Measurements from ENCODE around the gene GRIK3. TPM values are rescaled to one million over a fixed set of nuclear protein-coding genes. Genes with fewer than 3 reads are reported as not detected.

Gene GRIK3
- total and polyA plus RNA-seq, 3 donors from 2014 or later: 0.99 to 6.3 (median 3.1) TPM

DNA sequence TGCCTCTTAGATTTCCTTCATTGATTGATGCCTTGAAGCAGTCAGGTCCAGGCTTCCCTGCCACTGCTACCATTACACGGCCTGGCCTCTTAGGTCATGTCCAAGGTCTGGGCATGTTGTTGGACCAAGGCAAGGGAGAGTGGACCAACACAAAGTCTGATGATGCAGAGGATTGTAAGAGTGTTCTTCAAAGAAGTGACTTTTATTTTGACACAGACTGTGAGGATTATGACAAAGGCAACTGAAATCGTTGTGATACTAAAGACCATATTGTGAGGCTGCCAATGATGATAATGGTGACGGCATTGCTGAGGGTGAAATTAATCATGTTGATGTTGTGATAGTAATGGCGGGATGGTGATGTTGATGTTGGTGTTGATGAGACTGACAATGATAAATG is 149.5 kb downstream of the GRIK3 start:
- no peak overlapping the region for H3K4me3 ChIP-seq
- intact Hi-C loops (cut with DNase I; ENCODE audit: low total_unique reads): no loop called here
- no peaks in the 10 kb centered on the region for H3K27me3 ChIP-seq
- H3K36me3 ChIP-seq (ENCODE audit: low read depth, missing control alignments): no peaks in the 10 kb centered on the region
- no peaks in the 10 kb centered on the region for H3K9me3 ChIP-seq
- WGBS, 2 donors: 66 to 80% methylated on average over 4 of the region's 4 CpGs
- DNase-seq: no peak
- TF ChIP-seq POLR2A (IDR thresholded peaks at IDR 0.05): no peak
- TF ChIP-seq, protein P1, sequence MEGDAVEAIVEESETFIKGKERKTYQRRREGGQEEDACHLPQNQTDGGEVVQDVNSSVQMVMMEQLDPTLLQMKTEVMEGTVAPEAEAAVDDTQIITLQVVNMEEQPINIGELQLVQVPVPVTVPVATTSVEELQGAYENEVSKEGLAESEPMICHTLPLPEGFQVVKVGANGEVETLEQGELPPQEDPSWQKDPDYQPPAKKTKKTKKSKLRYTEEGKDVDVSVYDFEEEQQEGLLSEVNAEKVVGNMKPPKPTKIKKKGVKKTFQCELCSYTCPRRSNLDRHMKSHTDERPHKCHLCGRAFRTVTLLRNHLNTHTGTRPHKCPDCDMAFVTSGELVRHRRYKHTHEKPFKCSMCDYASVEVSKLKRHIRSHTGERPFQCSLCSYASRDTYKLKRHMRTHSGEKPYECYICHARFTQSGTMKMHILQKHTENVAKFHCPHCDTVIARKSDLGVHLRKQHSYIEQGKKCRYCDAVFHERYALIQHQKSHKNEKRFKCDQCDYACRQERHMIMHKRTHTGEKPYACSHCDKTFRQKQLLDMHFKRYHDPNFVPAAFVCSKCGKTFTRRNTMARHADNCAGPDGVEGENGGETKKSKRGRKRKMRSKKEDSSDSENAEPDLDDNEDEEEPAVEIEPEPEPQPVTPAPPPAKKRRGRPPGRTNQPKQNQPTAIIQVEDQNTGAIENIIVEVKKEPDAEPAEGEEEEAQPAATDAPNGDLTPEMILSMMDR (IDR thresholded peaks at IDR 0.05): no peak
- H3K27ac ChIP-seq: no peak overlapping the region
- H3K4me1 ChIP-seq: peaks cover 5% of the 10 kb centered on the region

DNA sequence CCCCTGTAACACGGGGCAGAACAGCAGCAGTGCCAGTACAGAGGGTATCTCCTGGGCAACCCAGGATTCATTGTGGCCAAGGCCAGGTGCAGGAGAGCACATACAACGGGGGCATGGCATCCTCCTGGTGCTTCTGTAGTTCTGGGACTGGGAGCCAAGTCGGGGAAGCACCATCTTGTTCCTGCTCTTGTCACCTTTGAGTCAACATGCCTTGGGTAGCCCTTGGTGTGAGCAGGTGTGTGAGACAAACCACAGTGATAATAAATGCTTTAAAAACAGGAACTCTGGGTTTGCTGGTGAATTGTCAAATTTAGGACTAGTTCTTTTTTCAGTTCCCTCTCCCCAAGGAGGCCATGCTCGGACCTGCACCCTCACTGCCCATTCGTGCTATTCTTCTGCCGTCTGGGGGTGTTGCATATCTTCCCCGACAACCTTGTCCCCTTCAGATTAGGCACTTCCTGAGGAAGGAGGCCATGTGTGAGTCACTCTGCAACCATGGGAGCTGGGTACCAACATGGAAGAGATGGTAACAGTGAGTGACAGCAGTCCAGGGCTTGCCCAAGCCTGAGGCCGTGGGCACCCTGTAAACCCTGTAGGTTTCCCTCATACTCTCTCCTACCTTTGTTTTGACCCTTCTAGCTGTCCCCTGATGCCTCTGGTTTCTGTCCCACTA is 150.2 kb downstream of the GRIK3 start:
- Histone ChIP-seq H3K4me3 (no peak overlapping the region), H3K27ac (no peak overlapping the region), H3K4me1 (peaks cover 5% of the 10 kb centered on the region), H3K9me3 (no peaks in the 10 kb centered on the region), H3K27me3 (no peaks in the 10 kb centered on the region), H3K36me3 (ENCODE audit: low read depth, missing control alignments) (no peaks in the 10 kb centered on the region)
- DNase-seq: no peak
- TF ChIP-seq, protein P1 (IDR thresholded peaks at IDR 0.05): no peak
- TF ChIP-seq POLR2A (IDR thresholded peaks at IDR 0.05): no peak
- 82 to 87% methylated on average over 8 of the region's 8 CpGs for WGBS, 2 donors
- intact Hi-C loops (cut with DNase I; ENCODE audit: low total_unique reads): no loop called here

DNA sequence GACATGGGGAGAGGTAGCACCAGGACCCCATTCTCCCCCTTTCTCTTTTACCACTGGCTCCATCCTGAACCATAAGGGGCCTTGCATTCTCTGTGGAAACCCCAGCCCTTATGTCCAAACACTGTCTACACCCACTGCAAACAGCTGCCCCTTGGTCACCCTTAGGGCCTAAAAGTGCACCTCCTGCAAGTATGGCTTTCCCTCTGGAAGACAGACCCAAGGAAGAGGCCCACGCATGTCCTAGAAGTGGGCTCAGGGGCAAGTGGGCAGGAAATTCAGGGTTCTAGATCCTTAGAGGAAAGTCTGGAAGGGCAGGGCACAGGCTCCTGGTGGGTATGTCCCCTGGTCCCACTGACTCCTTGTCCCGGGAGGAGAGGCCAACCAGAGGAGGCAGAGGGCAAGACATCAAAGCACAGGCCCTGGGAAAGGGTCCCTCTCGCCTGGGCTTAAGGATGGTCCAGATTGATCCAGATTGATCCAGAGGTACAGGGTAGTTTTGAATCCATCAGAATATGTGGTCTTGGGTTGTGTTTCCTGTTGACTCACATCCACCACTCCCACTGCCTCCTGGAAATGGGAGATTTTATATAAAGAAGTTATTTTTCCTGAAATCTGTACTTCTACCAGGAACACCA is 150.9 kb downstream of the GRIK3 start:
- H3K27me3 ChIP-seq: no peaks in the 10 kb centered on the region
- TF ChIP-seq, protein P1 (IDR thresholded peaks at IDR 0.05): no peak
- TF ChIP-seq POLR2A (IDR thresholded peaks at IDR 0.05): no peak
- intact Hi-C loops (cut with DNase I; ENCODE audit: low total_unique reads): no loop called here
- H3K4me3 ChIP-seq: no peak overlapping the region
- no peaks in the 10 kb centered on the region for H3K9me3 ChIP-seq
- H3K36me3 ChIP-seq (ENCODE audit: low read depth, missing control alignments): no peaks in the 10 kb centered on the region
- H3K4me1 ChIP-seq: peaks cover 5% of the 10 kb centered on the region
- WGBS, 2 donors: 92 to 100% methylated on average over 2 to 3 of the region's 3 CpGs
- no peak for DNase-seq
- no peak overlapping the region for H3K27ac ChIP-seq

DNA sequence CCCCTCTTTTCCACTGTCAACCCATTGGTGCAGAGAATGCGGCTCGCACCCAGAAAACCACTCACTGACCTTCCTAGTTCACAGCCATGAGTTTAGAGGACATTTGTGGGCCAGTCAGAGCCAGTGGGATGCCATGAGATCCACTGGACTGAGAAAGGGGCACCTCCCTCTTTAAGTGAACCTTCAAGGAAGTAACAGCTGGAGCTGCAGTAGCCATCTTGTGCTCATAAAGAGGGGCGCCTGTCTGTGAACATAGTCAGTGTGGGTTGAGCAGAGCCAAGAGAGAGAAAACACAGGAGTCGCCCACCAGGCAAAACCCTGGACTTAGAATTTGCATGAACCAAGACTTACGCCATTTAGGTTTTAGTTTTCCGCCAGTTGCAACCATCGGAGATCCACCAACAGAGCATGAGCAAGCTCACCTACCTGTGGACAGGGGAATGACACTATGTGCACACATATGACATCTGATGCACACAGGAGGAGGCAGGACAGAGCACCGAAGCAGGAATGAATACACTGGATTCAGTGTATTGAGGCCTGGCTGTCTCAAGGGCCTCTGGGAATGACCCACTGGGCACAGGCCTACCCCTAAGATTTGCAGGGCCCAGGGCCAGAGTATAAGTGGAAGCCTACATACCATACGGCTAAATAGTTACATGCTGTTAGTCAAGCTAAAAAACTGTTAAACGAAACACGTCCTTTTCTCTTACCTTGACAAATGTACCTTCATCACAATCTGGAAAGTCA is 151.6 kb downstream of the GRIK3 start:
- Histone ChIP-seq H3K4me1 (peaks cover 5% of the 10 kb centered on the region), H3K27me3 (no peaks in the 10 kb centered on the region), H3K36me3 (ENCODE audit: low read depth, missing control alignments) (no peaks in the 10 kb centered on the region), H3K9me3 (no peaks in the 10 kb centered on the region), H3K27ac (no peak overlapping the region), H3K4me3 (no peak overlapping the region)
- intact Hi-C loops (cut with DNase I; ENCODE audit: low total_unique reads): no loop called here
- TF ChIP-seq, protein P1 (IDR thresholded peaks at IDR 0.05): no peak
- TF ChIP-seq POLR2A (IDR thresholded peaks at IDR 0.05): no peak
- 96 to 98% methylated on average over 9 to 11 of the region's 11 CpGs for WGBS, 2 donors
- DNase-seq: no peak
